ENCODE measurements around the gene CSAG2.
"Not testable (repeated sequence)": the region's sequence is repeated elsewhere in the genome, so short reads cannot be mapped to it uniquely, and the experiment has no call there.

DNA sequence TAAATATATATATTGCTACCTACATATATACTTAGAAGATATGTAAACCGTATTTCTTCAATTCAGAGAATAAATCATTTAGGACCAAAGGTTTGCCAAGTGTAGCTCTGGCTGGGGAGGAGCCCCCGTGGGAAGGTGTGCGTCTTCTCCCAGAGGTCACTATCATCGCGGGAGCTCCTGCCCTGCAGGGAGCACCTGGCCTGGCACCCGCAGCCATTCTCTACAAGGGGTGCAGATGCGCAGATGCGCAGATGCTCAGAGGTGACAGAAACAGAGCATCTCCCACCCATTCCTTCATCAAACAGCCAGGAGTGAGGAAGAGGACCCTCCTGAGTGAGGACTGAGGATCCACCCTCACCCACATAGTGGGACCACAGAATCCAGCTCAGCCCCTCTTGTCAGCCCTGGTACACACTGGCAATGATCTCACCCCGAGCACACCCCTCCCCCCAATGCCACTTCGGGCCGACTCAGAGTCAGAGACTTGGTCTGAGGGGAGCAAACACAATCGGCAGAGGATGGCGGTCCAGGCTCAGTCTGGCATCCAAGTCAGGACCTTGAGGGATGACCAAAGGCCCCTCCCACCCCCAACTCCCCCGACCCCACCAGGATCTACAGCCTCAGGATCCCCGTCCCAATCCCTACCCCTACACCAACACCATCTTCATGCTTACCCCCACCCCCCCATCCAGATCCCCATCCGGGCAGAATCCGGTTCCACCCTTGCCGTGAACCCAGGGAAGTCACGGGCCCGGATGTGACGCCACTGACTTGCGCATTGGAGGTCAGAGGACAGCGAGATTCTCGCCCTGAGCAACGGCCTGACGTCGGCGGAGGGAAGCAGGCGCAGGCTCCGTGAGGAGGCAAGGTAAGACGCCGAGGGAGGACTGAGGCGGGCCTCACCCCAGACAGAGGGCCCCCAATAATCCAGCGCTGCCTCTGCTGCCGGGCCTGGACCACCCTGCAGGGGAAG is 5.0 kb upstream of the CSAG2 start, which contains the start of gene MAGEA2B:
- not testable (repeated sequence) for TF ChIP-seq CTCF, EZH2, EZH2phosphoT487 (IDR thresholded peaks at IDR 0.05)
